HepG2 (cell line): ENCODE data around the gene RPL3. TPM values are rescaled to one million over a fixed set of nuclear protein-coding genes. Genes with fewer than 3 reads are reported as not detected.

Experiments
- ATAD3A ChIP-seq: sonication (generic); formaldehyde crosslinking; IDR thresholded peaks from 2 replicates; pipeline ENCODE4 v1.4.0; 2020; ENCODE audit warnings: missing genetic modification reagents
- CEBPB ChIP-seq: IDR thresholded peaks from 2 replicates; pipeline ENCODE4 v1.6.1; 2011; ENCODE audit warnings: low read depth, low read length, improper control_type of control experiment, borderline replicate concordance
- HNF4A ChIP-seq: sonication (generic); formaldehyde crosslinking; IDR thresholded peaks from 2 replicates; pipeline ENCODE4 v1.4.0; 2020; ENCODE audit warnings: missing genetic modification reagents
- ISX ChIP-seq: sonication (generic); formaldehyde crosslinking; conservative IDR thresholded peaks from 2 replicates; pipeline ENCODE4 v1.5.0; 2020; ENCODE audit warnings: missing genetic modification reagents
- KLF13 ChIP-seq: sonication (generic); formaldehyde crosslinking; IDR thresholded peaks from 2 replicates; pipeline ENCODE4 v1.4.0; 2020; ENCODE audit warnings: mild to moderate bottlenecking, missing genetic modification reagents
- MTA1 ChIP-seq: sonication (generic); formaldehyde crosslinking; IDR thresholded peaks from 2 replicates; pipeline ENCODE4 v1.4.0; 2020; ENCODE audit warnings: missing genetic modification reagents, mild to moderate bottlenecking, borderline replicate concordance
- MTF2 ChIP-seq: sonication (generic); formaldehyde crosslinking; IDR thresholded peaks from 2 replicates; pipeline ENCODE4 v1.5.0; 2020; ENCODE audit warnings: missing genetic modification reagents, borderline replicate concordance
- NR2F1 ChIP-seq, 2 experiments: fragments of 450-650 bp in 1 of 2; formaldehyde crosslinking in 1 of 2; IDR thresholded peaks; 2 replicates each; pipeline versions ENCODE4 v1.5.0 to v1.6.1; 2016 to 2020; ENCODE audit warnings: mild to moderate bottlenecking in 1 of 2, missing compliant biosample characterization in 1 of 2, missing genetic modification reagents in 1 of 2, moderate library complexity in 1 of 2
- PAF1 ChIP-seq: IDR thresholded peaks from 2 replicates; pipeline ENCODE4 v1.6.1; 2016; ENCODE audit warnings: missing genetic modification reagents, missing compliant biosample characterization
- POLR2G ChIP-seq: fragments of 200-400 bp; formaldehyde crosslinking; IDR thresholded peaks from 2 replicates; pipeline ENCODE4 v1.6.1; 2018; ENCODE audit warnings: mild to moderate bottlenecking, low read depth, low read length, moderate library complexity
- PRMT3 ChIP-seq: sonication (generic); formaldehyde crosslinking; IDR thresholded peaks from 2 replicates; pipeline ENCODE4 v1.8.1; 2022; ENCODE audit warnings: low read depth, mild to moderate bottlenecking, moderate library complexity, missing genetic modification reagents, borderline replicate concordance
- RARA ChIP-seq: IDR thresholded peaks from 2 replicates; pipeline ENCODE4 v1.6.1; 2016; ENCODE audit warnings: missing genetic modification reagents, missing compliant biosample characterization
- SIX1 ChIP-seq: sonication (generic); formaldehyde crosslinking; IDR thresholded peaks from 2 replicates; pipeline ENCODE4 v1.4.0; 2020; ENCODE audit warnings: missing genetic modification reagents, borderline replicate concordance
- THYN1 ChIP-seq: sonication (generic); formaldehyde crosslinking; IDR thresholded peaks from 2 replicates; pipeline ENCODE4 v1.8.1; 2023; ENCODE audit warnings: low read depth, mild to moderate bottlenecking, moderate library complexity, missing genetic modification reagents, borderline replicate concordance
- YEATS2 ChIP-seq: sonication (generic); formaldehyde crosslinking; IDR thresholded peaks from 2 replicates; pipeline ENCODE4 v1.4.0; 2020; ENCODE audit warnings: missing genetic modification reagents, borderline replicate concordance
- ZNF207 ChIP-seq: fragments of 450-650 bp; IDR thresholded peaks from 2 replicates; pipeline ENCODE4 v1.6.1; 2016; ENCODE audit warnings: antibody characterized with exemption, borderline replicate concordance
- ZNF234 ChIP-seq: sonication (generic); formaldehyde crosslinking; conservative IDR thresholded peaks from 2 replicates; pipeline ENCODE4 v1.5.1; 2020; ENCODE audit warnings: mild to moderate bottlenecking, missing genetic modification reagents
- ZNF274 ChIP-seq: sonication (generic); formaldehyde crosslinking; IDR thresholded peaks from 2 replicates; pipeline ENCODE4 v1.5.1; 2020; ENCODE audit warnings: mild to moderate bottlenecking, missing genetic modification reagents
- ZNF296 ChIP-seq: sonication (generic); formaldehyde crosslinking; conservative IDR thresholded peaks from 2 replicates; pipeline ENCODE4 v1.5.0; 2020; ENCODE audit warnings: mild to moderate bottlenecking, missing genetic modification reagents
- ZNF30 ChIP-seq: sonication (generic); formaldehyde crosslinking; IDR thresholded peaks from 2 replicates; pipeline ENCODE4 v1.5.0; 2020; ENCODE audit warnings: mild to moderate bottlenecking, missing genetic modification reagents
- ZNF350 ChIP-seq: sonication (generic); formaldehyde crosslinking; IDR thresholded peaks from 2 replicates; pipeline ENCODE4 v1.4.0; 2020; ENCODE audit warnings: mild to moderate bottlenecking, low read depth, missing genetic modification reagents, borderline replicate concordance
- ZNF468 ChIP-seq: sonication (generic); formaldehyde crosslinking; IDR thresholded peaks from 2 replicates; pipeline ENCODE4 v1.8.0; 2022; ENCODE audit warnings: mild to moderate bottlenecking, moderate library complexity, missing genetic modification reagents
- ZNF530 ChIP-seq: sonication (generic); formaldehyde crosslinking; IDR thresholded peaks from 2 replicates; pipeline ENCODE4 v1.5.0; 2020; ENCODE audit warnings: low read depth, mild to moderate bottlenecking, missing genetic modification reagents
- ZNF607 ChIP-seq: sonication (generic); formaldehyde crosslinking; IDR thresholded peaks from 2 replicates; pipeline ENCODE4 v1.5.1; 2020; ENCODE audit warnings: missing genetic modification reagents, mild to moderate bottlenecking, borderline replicate concordance
- ZNF782 ChIP-seq: sonication (generic); formaldehyde crosslinking; IDR thresholded peaks from 2 replicates; pipeline ENCODE4 v1.4.0; 2020; ENCODE audit warnings: missing genetic modification reagents, mild to moderate bottlenecking, borderline replicate concordance
- polyA plus RNA-seq, 8 experiments: library from polyadenylated mRNA; depleted of rRNA in 3 of 8; stranded (reverse) in 7 of 8; unstranded in 1 of 8; fragments of >200 nt; fragmentation: Illumina TruSeq in 4 of 8; extraction: Trizol in 4 of 8; gene quantifications; 2 replicates each; pipeline versions ENCODE4 v1.2.1 to v1.2.3, GENCODE V29; 2011 to 2016; ENCODE audit warnings: low read depth in 4 of 8, missing spikeins in 1 of 8, mixed read lengths in 1 of 8; ENCODE audit not compliant: insufficient read depth in 1 of 8
- total RNA-seq, 5 experiments: library from RNA; depleted of rRNA; stranded (reverse); fragments of >200 nt; fragmentation: Illumina TruSeq; extraction: Trizol; gene quantifications; 2 replicates each; pipeline ENCODE4 v1.2.3, GENCODE V29; 2016; ENCODE audit warnings: low read depth in 1 of 5
- TF ChIP-seq, protein P1 (sequence below): IDR thresholded peaks from 2 replicates; pipeline ENCODE4 v1.6.1; 2012; ENCODE audit warnings: inconsistent platforms
- TF ChIP-seq, protein P2 (sequence below): sonication (generic); formaldehyde crosslinking; IDR thresholded peaks from 2 replicates; pipeline ENCODE4 v1.4.0; 2020; ENCODE audit warnings: missing genetic modification reagents, low read depth, mild to moderate bottlenecking, borderline replicate concordance
- TF ChIP-seq, protein P3 (sequence below): sonication (generic); formaldehyde crosslinking; IDR thresholded peaks from 2 replicates; pipeline ENCODE4 v1.8.0; 2022; ENCODE audit warnings: mild to moderate bottlenecking, missing genetic modification reagents, borderline replicate concordance
- TF ChIP-seq, protein P4 (sequence below): sonication (generic); formaldehyde crosslinking; IDR thresholded peaks from 2 replicates; pipeline ENCODE4 v1.5.1; 2020; ENCODE audit warnings: mild to moderate bottlenecking, missing genetic modification reagents, borderline replicate concordance

The RPL3 gene
- total and polyA plus RNA-seq, 2 of the 13 experiments (the other 11 are each of a cell fraction or from before 2014, with no cell fraction given): 1,051 to 3,279 TPM

DNA sequence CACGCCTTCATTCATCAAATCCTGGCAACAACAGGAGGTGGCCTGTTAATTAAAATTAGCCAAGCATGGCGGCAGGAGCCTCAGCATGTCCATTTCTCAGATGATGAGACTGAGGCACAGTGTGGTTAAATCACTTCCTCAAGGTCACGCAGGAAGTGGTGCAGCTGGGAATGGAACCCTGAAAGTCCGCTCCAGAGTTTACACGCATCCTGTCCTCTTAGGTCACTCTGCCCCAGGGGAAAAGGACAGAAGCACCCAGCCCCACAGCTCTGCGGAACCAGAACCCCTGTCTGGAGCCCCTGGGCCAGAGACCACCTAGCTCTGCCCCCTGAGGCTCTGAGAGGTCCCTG is 19.6 kb downstream of the RPL3 start (continued):
- TF ChIP-seq, protein P1, sequence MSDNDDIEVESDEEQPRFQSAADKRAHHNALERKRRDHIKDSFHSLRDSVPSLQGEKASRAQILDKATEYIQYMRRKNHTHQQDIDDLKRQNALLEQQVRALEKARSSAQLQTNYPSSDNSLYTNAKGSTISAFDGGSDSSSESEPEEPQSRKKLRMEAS: peak; percentile 56; the same call in 1 of the 2 replicates
- TF ChIP-seq PRMT3 (no peak), ATAD3A (no peak), MTF2 (no peak), POLR2G (no peak), RARA (peak; percentile 45; the same call in 1 of the 2 replicates), NR2F1 (CRISPR knock-in tag; IDR thresholded peaks at IDR 0.05) (no peak), ZNF234 (no peak), ZNF607 (CRISPR knock-in tag) (no peak), ZNF782 (no peak), KLF13 (CRISPR knock-in tag) (no peak), ZNF468 (CRISPR knock-in tag) (0 out of 2 replicates have a peak, but pooled peaks have one; percentile 10), ZNF207 (no peak), ZNF530 (no peak), ISX (CRISPR knock-in tag) (no peak), THYN1 (no peak), SIX1 (CRISPR knock-in tag) (no peak), ZNF296 (CRISPR knock-in tag) (no peak), MTA1 (no peak), ZNF30 (no peak), YEATS2 (CRISPR knock-in tag) (no peak), HNF4A (0 out of 2 replicates have a peak, but pooled peaks have one; percentile 36), ZNF350 (CRISPR knock-in tag) (0 out of 2 replicates have a peak, but pooled peaks have one; percentile 29), PAF1 (CRISPR knock-in tag) (no peak), CEBPB (no peak), ZNF274 (CRISPR knock-in tag) (no peak)
- TF ChIP-seq, protein P2, sequence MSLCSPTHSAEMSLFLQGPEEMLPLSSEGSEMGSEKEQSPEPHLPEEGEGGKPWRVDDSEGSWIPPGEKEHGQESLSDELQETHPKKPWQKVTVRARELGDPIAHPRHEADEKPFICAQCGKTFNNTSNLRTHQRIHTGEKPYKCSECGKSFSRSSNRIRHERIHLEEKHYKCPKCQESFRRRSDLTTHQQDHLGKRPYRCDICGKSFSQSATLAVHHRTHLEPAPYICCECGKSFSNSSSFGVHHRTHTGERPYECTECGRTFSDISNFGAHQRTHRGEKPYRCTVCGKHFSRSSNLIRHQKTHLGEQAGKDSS (CRISPR knock-in tag): no peak
- TF ChIP-seq, protein P3, sequence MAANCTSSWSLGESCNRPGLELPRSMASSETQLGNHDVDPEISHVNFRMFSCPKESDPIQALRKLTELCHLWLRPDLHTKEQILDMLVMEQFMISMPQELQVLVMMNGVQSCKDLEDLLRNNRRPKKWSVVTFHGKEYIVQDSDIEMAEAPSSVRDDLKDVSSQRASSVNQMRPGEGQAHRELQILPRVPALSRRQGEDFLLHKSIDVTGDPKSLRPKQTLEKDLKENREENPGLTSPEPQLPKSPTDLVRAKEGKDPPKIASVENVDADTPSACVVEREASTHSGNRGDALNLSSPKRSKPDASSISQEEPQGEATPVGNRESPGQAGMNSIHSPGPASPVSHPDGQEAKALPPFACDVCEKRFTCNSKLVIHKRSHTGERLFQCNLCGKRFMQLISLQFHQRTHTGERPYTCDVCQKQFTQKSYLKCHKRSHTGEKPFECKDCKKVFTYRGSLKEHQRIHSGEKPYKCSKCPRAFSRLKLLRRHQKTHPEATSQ (CRISPR knock-in tag): no peak
- TF ChIP-seq, protein P4, sequence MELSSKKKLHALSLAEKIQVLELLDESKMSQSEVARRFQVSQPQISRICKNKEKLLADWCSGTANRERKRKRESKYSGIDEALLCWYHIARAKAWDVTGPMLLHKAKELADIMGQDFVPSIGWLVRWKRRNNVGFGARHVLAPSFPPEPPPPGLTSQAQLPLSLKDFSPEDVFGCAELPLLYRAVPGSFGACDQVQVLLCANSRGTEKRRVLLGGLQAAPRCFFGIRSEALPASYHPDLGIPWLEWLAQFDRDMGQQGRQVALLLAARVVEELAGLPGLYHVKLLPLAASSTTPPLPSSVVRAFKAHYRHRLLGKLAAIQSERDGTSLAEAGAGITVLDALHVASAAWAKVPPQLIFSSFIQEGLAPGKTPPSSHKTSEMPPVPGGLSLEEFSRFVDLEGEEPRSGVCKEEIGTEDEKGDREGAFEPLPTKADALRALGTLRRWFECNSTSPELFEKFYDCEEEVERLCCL (CRISPR knock-in tag): no peak
